OCI-LY1 (cell line): ENCODE measurements around the gene PLSCR2.

Source experiments
- H2AFZ ChIP-seq: fragments of 200-600 bp; sonication (generic), shearing (Covaris generic); 2 replicates; pipeline ENCODE4 v1.6.0; 2014; ENCODE audit warnings: antibody characterized with exemption, mild to moderate bottlenecking, low read length
- H3F3A ChIP-seq: fragments of 200-600 bp; sonication (generic), shearing (Covaris generic); 2 replicates; pipeline ENCODE4 v1.6.0; 2014; ENCODE audit warnings: mild to moderate bottlenecking, antibody characterized with exemption, low read length, moderate library complexity; ENCODE audit not compliant: insufficient read depth
- H3K27ac ChIP-seq: fragments of 200-600 bp; sonication (generic); 2 replicates; pipeline ENCODE4 v1.5.1; 2014; ENCODE audit warnings: low read length, mixed run types, mild to moderate bottlenecking, low read depth; ENCODE audit not compliant: poor library complexity, severe bottlenecking
- H3K27me3 ChIP-seq: fragments of 200-600 bp; sonication (generic); 2 replicates; pipeline ENCODE4 v1.6.0; 2014; ENCODE audit warnings: antibody characterized with exemption, mild to moderate bottlenecking, low read length, moderate library complexity; ENCODE audit not compliant: insufficient read depth
- H3K36me3 ChIP-seq: fragments of 200-600 bp; sonication (generic); 2 replicates; pipeline ENCODE4 v1.6.1; 2014; ENCODE audit warnings: mild to moderate bottlenecking, antibody characterized with exemption, low read length, moderate library complexity, mixed read lengths; ENCODE audit not compliant: insufficient read depth
- H3K4me1 ChIP-seq: fragments of 200-600 bp; sonication (generic); 2 replicates; pipeline ENCODE4 v1.5.1; 2014; ENCODE audit warnings: mild to moderate bottlenecking, low read length, moderate library complexity; ENCODE audit not compliant: insufficient read depth, severe bottlenecking
- H3K4me2 ChIP-seq: fragments of 200-600 bp; sonication (generic), shearing (Covaris generic); 2 replicates; pipeline ENCODE4 v1.6.1; 2014; ENCODE audit warnings: low read length
- H3K4me3 ChIP-seq: fragments of 200-600 bp; sonication (generic); 2 replicates; pipeline ENCODE4 v1.5.1; 2014; ENCODE audit warnings: low read length, low read depth, mild to moderate bottlenecking, mixed read lengths; ENCODE audit not compliant: poor library complexity, severe bottlenecking
- H3K79me2 ChIP-seq: fragments of 200-600 bp; shearing (Covaris generic); 2 replicates; pipeline ENCODE4 v1.6.1; 2016; ENCODE audit warnings: mixed run types, low read length, mixed read lengths; ENCODE audit not compliant: insufficient read depth
- H3K9ac ChIP-seq: fragments of 200-600 bp; sonication (generic), shearing (Covaris generic); 2 replicates; pipeline ENCODE4 v1.6.1; 2014; ENCODE audit warnings: mild to moderate bottlenecking, low read length, mixed read lengths
- H3K9me2 ChIP-seq: fragments of 200-600 bp; sonication (generic), shearing (Covaris generic); 2 replicates; pipeline ENCODE4 v1.6.1; 2014; ENCODE audit warnings: low read depth, mild to moderate bottlenecking, low read length, mixed read lengths
- H3K9me3 ChIP-seq: fragments of 200-600 bp; shearing (Covaris generic); 2 replicates; pipeline ENCODE4 v1.6.1; 2014; ENCODE audit warnings: low read length, mixed read lengths
- H4K20me1 ChIP-seq: fragments of 200-600 bp; sonication (generic), shearing (Covaris generic); 2 replicates; pipeline ENCODE4 v1.6.0; 2016; ENCODE audit warnings: mild to moderate bottlenecking, low read length; ENCODE audit not compliant: insufficient read depth
- CTCF ChIP-seq: fragments of 200-600 bp; sonication (generic), shearing (Covaris generic); IDR thresholded peaks from 2 replicates; pipeline ENCODE4 v1.5.1; 2017; ENCODE audit warnings: mild to moderate bottlenecking, antibody characterized with exemption, low read length, moderate library complexity, mixed read lengths
- EZH2 ChIP-seq: fragments of 200-600 bp; sonication (generic), shearing (Covaris generic); IDR thresholded peaks from 2 replicates; pipeline ENCODE4 v1.8.0; 2017; ENCODE audit warnings: borderline replicate concordance, mixed run types, mild to moderate bottlenecking, antibody characterized with exemption, low read length, moderate library complexity, mixed read lengths

The PLSCR2 gene

GRCh38 chr3:146464783-146465182 is 4.6 kb downstream of the PLSCR2 start:
- Histone ChIP-seq H3K27me3 (no peaks in the 10 kb centered on the region), H3K36me3 (no peaks in the 10 kb centered on the region), H3K27ac (no peak overlapping the region), H2AFZ (no peak overlapping the region), H3K4me3 (no peak overlapping the region), H3K9ac (no peak overlapping the region), H3K79me2 (no peaks in the 10 kb centered on the region), H3K4me1 (peaks cover 13% of the 10 kb centered on the region), H3K9me2 (no peaks in the 10 kb centered on the region), H3K9me3 (no peaks in the 10 kb centered on the region), H4K20me1 (no peaks in the 10 kb centered on the region), H3K4me2 (no peak overlapping the region), H3F3A (0 out of 2 replicates have a peak, but pooled peaks cover 3% of the 10 kb centered on the region)
- no peak for TF ChIP-seq EZH2
- TF ChIP-seq CTCF: no peak

GRCh38 chr3:146464005-146464595 is 5.3 kb downstream of the PLSCR2 start:
- TF ChIP-seq EZH2 (no peak), CTCF (no peak)
- Histone ChIP-seq H3K79me2 (no peaks in the 10 kb centered on the region), H3K27me3 (no peaks in the 10 kb centered on the region), H4K20me1 (no peaks in the 10 kb centered on the region), H3K27ac (no peak overlapping the region), H3K9ac (no peak overlapping the region), H3K9me2 (no peaks in the 10 kb centered on the region), H2AFZ (no peak overlapping the region), H3K9me3 (no peaks in the 10 kb centered on the region), H3K4me3 (no peak overlapping the region), H3K4me1 (peaks cover 7% of the 10 kb centered on the region), H3K36me3 (no peaks in the 10 kb centered on the region), H3F3A (0 out of 2 replicates have a peak, but pooled peaks cover 3% of the 10 kb centered on the region), H3K4me2 (no peak overlapping the region)

- Histone ChIP-seq H4K20me1 (no peaks in the 10 kb centered on the region), H3K27ac (no peak overlapping the region), H3K36me3 (no peaks in the 10 kb centered on the region), H3K4me1 (no peaks in the 10 kb centered on the region), H3K79me2 (no peaks in the 10 kb centered on the region), H3K4me2 (no peak overlapping the region), H3K9me3 (no peaks in the 10 kb centered on the region), H3K27me3 (no peaks in the 10 kb centered on the region), H3K9me2 (no peaks in the 10 kb centered on the region), H2AFZ (no peak overlapping the region), H3F3A (0 out of 2 replicates have a peak, but pooled peaks cover 4% of the 10 kb centered on the region), H3K4me3 (no peak overlapping the region), H3K9ac (no peak overlapping the region)
- no peak for TF ChIP-seq EZH2
- TF ChIP-seq CTCF: no peak
These were observed 14.6 kb downstream of the PLSCR2 start for GRCh38 chr3:146454796-146455195.
